ENCODE measurements around the gene GATC. TPM values are rescaled to one million over a fixed set of nuclear protein-coding genes. Genes with fewer than 3 reads are reported as not detected.

Gene GATC
- total RNA-seq, 1 donor from 2014 or later, result 15.5 TPM

DNA sequence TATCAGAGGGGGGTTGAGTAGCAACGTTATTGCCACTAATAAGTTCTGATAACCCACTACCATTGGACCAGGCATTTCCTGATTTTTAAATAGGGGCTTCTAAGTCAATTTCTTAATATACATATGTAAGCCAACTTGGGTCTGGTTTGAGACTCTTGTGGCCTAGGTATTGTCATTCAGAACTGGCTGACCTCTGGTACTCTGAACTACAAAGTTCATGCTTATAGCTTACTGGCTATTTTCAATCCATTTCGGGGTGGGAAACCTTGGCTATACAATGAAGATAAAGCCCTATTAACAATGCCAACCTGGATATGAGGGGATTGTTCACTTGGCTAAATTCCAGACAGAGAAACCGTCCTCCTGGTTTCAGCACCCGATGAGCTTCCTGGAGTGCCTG lies 58.3 kb downstream of the GATC start:
- H3K27ac ChIP-seq, result no peak overlapping the region
- no peaks in the 10 kb centered on the region for H3K4me1 ChIP-seq
- no peaks in the 10 kb centered on the region for H3K9me3 ChIP-seq

GRCh38 chr12:120508537-120508936 lies 62.3 kb downstream of the GATC start:
- Histone ChIP-seq H3K27me3 (no peaks in the 10 kb centered on the region), H3K9me3 (no peaks in the 10 kb centered on the region), H3K27ac (no peak overlapping the region), H3K4me3 (no peak overlapping the region), H3K4me1 (no peaks in the 10 kb centered on the region), H3K36me3 (peaks cover 0 to 49% of the 10 kb centered on the region in 2 donors)
- DNase-seq (ENCODE audit: extremely low spot score in 2 of 2), result no peak
- TF ChIP-seq POLR2A (IDR thresholded peaks at IDR 0.05), result no peak
- TF ChIP-seq POLR2AphosphoS5 (IDR thresholded peaks at IDR 0.05; ENCODE audit: insufficient read depth in 1 of 2, low read depth in 1 of 2), result no peak
- no peak for TF ChIP-seq CTCF (IDR thresholded peaks at IDR 0.05)
- intact Hi-C loops (cut with DNase I), result no loop called here

More for the DNA sequence above, 58.3 kb downstream of the GATC start:
- Histone ChIP-seq H3K27me3 (no peaks in the 10 kb centered on the region), H3K36me3 (peaks cover 0 to 43% of the 10 kb centered on the region in 2 donors), H3K4me3 (no peak overlapping the region)
- intact Hi-C loops (cut with DNase I), result no loop called here
- no peak for TF ChIP-seq CTCF (IDR thresholded peaks at IDR 0.05)
- TF ChIP-seq POLR2A (IDR thresholded peaks at IDR 0.05), result no peak
- no peak for TF ChIP-seq POLR2AphosphoS5 (IDR thresholded peaks at IDR 0.05; ENCODE audit: insufficient read depth in 1 of 2, low read depth in 1 of 2)
- DNase-seq (ENCODE audit: extremely low spot score in 2 of 2), result no peak

Small RNAs within 50 kb of the gene (small RNA-seq; reads per million reads assigned to genes)
- not detected for gene RF00019

Other genes with a start within 250 kb of the GATC start
- gene RPLP0, start 245.3 kb upstream of the GATC start, total RNA-seq, result 2,837 TPM
- 95.3 TPM for gene PXN, start 180.7 kb upstream of the GATC start, total RNA-seq
- gene RNU4-2, start 154.5 kb upstream of the GATC start, total RNA-seq, result under 0.01 TPM
- gene RNU4-1, start 153.2 kb upstream of the GATC start, total RNA-seq, result under 0.01 TPM
- not detected for gene SIRT4, start 144.1 kb upstream of the GATC start, total RNA-seq
- gene PLA2G1B, start 118.7 kb upstream of the GATC start, total RNA-seq, result not detected
- 3.7 TPM for gene MSI1, start 77.3 kb upstream of the GATC start, total RNA-seq
- 928 TPM for gene COX6A1, start 8.3 kb upstream of the GATC start, total RNA-seq
- 3.9 TPM for gene TRIAP1, start 60 bp upstream of the GATC start, total RNA-seq
- 105 TPM for gene SRSF9, start 23.3 kb downstream of the GATC start, total RNA-seq
- gene DYNLL1, start 49.7 kb downstream of the GATC start, total RNA-seq, result 318 TPM
- 18.4 TPM for gene COQ5, start 82.7 kb downstream of the GATC start, total RNA-seq
- 161 TPM for gene RNF10, start 87.9 kb downstream of the GATC start, total RNA-seq
- gene POP5, start 135.0 kb downstream of the GATC start, total RNA-seq, result 35.6 TPM
- 0.49 TPM for gene CABP1, start 194.2 kb downstream of the GATC start, total RNA-seq
- gene MLEC, start 240.7 kb downstream of the GATC start, total RNA-seq, result 33.1 TPM